Neutrophil (primary cell): ENCODE measurements around the gene NRG2.

Experiments
- H3K27ac ChIP-seq: fragments of 200-600 bp; sonication (generic); 2 replicates; pipeline ENCODE4 v1.5.1; 2016; ENCODE audit warnings: mild to moderate bottlenecking, moderate library complexity
- H3K27me3 ChIP-seq: fragments of 200-600 bp; sonication (generic); 2 replicates; pipeline ENCODE4 v1.6.0; 2016; ENCODE audit warnings: mild to moderate bottlenecking
- H3K36me3 ChIP-seq: fragments of 200-600 bp; sonication (generic); 2 replicates; pipeline ENCODE4 v1.5.1; 2017
- H3K4me1 ChIP-seq, 2 experiments: fragments of 200-600 bp in 1 of 2; sonication (generic) in 1 of 2; 1 replicate in 1 of 2; 2 replicates in 1 of 2; pipeline versions ENCODE4 v1.5.1 to v1.6.1; 2013 to 2016; ENCODE audit warnings: low read depth in 1 of 2, low read length in 1 of 2, mild to moderate bottlenecking in 1 of 2, moderate library complexity in 1 of 2; ENCODE audit not compliant: control insufficient read depth in 1 of 2, insufficient read depth in 1 of 2
- H3K4me3 ChIP-seq, 2 experiments: fragments of 200-600 bp in 1 of 2; sonication (generic) in 1 of 2; 1 replicate in 1 of 2; 2 replicates in 1 of 2; pipeline ENCODE4 v1.5.1; 2013 to 2016; ENCODE audit warnings: low read depth in 1 of 2, low read length in 1 of 2, mild to moderate bottlenecking in 1 of 2, moderate library complexity in 1 of 2
- H3K9me3 ChIP-seq: fragments of 200-600 bp; sonication (generic); 2 replicates; pipeline ENCODE4 v1.5.1; 2016
- TF ChIP-seq, protein P1 (sequence below): fragments of 200-600 bp; sonication (generic); IDR thresholded peaks from 2 replicates; pipeline ENCODE4 v1.5.1; 2016; ENCODE audit warnings: antibody characterized with exemption

The NRG2 gene

GRCh38 chr5:139898981-139899380 is 144.1 kb downstream of the NRG2 start:
- Histone ChIP-seq H3K27ac (no peak overlapping the region), H3K4me3 (no peak overlapping the region), H3K4me1 (no peaks in the 10 kb centered on the region), H3K9me3 (no peaks in the 10 kb centered on the region), H3K27me3 (peaks cover 85% of the 10 kb centered on the region), H3K36me3 (no peaks in the 10 kb centered on the region)
- TF ChIP-seq, protein P1, sequence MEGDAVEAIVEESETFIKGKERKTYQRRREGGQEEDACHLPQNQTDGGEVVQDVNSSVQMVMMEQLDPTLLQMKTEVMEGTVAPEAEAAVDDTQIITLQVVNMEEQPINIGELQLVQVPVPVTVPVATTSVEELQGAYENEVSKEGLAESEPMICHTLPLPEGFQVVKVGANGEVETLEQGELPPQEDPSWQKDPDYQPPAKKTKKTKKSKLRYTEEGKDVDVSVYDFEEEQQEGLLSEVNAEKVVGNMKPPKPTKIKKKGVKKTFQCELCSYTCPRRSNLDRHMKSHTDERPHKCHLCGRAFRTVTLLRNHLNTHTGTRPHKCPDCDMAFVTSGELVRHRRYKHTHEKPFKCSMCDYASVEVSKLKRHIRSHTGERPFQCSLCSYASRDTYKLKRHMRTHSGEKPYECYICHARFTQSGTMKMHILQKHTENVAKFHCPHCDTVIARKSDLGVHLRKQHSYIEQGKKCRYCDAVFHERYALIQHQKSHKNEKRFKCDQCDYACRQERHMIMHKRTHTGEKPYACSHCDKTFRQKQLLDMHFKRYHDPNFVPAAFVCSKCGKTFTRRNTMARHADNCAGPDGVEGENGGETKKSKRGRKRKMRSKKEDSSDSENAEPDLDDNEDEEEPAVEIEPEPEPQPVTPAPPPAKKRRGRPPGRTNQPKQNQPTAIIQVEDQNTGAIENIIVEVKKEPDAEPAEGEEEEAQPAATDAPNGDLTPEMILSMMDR, result no peak

- H3K9me3 ChIP-seq, result no peaks in the 10 kb centered on the region
- H3K4me1 ChIP-seq, result no peaks in the 10 kb centered on the region
- H3K27ac ChIP-seq, result no peak overlapping the region
- H3K4me3 ChIP-seq, result no peak overlapping the region
- H3K27me3 ChIP-seq, result peaks cover 85% of the 10 kb centered on the region
- TF ChIP-seq, protein P1, result no peak
- H3K36me3 ChIP-seq, result no peaks in the 10 kb centered on the region
Observed at GRCh38 chr5:139897982-139898381, 145.1 kb downstream of the NRG2 start.

DNA sequence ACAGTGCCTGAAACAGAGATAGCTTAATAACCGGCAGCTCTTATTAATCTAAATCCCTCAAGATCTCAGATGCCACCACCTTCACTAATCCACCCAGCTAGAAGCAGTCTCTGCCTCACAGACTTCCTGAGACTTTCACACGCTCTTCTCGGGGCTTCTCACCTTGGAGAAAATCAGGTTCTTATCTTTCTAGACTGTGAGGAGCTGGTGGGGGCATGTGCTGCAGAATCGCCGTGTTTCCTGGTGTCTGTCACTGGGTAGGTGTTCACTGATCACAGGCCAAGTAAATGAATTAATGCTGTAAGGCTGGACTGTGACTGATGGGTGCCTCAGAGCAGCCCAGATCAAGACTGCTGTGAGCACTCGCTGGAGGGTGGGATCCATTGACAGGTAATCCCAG is 145.8 kb downstream of the NRG2 start:
- no peak overlapping the region for H3K4me3 ChIP-seq
- no peaks in the 10 kb centered on the region for H3K36me3 ChIP-seq
- H3K27me3 ChIP-seq, result peaks cover 83% of the 10 kb centered on the region
- no peaks in the 10 kb centered on the region for H3K9me3 ChIP-seq
- H3K27ac ChIP-seq, result no peak overlapping the region
- TF ChIP-seq, protein P1, result no peak
- H3K4me1 ChIP-seq, result no peaks in the 10 kb centered on the region

- no peaks in the 10 kb centered on the region for H3K4me1 ChIP-seq
- no peak overlapping the region for H3K27ac ChIP-seq
- no peaks in the 10 kb centered on the region for H3K36me3 ChIP-seq
- TF ChIP-seq, protein P1, result no peak
- H3K27me3 ChIP-seq, result peaks cover 83% of the 10 kb centered on the region
- no peaks in the 10 kb centered on the region for H3K9me3 ChIP-seq
- no peak overlapping the region for H3K4me3 ChIP-seq
Observed at GRCh38 chr5:139896718-139897117, 146.4 kb downstream of the NRG2 start.

GRCh38 chr5:139895647-139896046 is 147.5 kb downstream of the NRG2 start:
- no peaks in the 10 kb centered on the region for H3K4me1 ChIP-seq
- no peak overlapping the region for H3K4me3 ChIP-seq
- TF ChIP-seq, protein P1, result no peak
- H3K27me3 ChIP-seq, result peaks cover 81% of the 10 kb centered on the region
- no peaks in the 10 kb centered on the region for H3K9me3 ChIP-seq
- H3K27ac ChIP-seq, result no peak overlapping the region
- H3K36me3 ChIP-seq, result no peaks in the 10 kb centered on the region

GRCh38 chr5:139895046-139895445 is 148.1 kb downstream of the NRG2 start:
- no peaks in the 10 kb centered on the region for H3K9me3 ChIP-seq
- H3K27ac ChIP-seq, result no peak overlapping the region
- no peaks in the 10 kb centered on the region for H3K36me3 ChIP-seq
- no peak overlapping the region for H3K4me3 ChIP-seq
- peaks cover 79% of the 10 kb centered on the region for H3K27me3 ChIP-seq
- TF ChIP-seq, protein P1, result no peak
- H3K4me1 ChIP-seq, result no peaks in the 10 kb centered on the region
